ENCODE measurements around the gene RPP14.
"Not testable (repeated sequence)": the region's sequence is repeated elsewhere in the genome, so short reads cannot be mapped to it uniquely, and the experiment has no call there.

GRCh38 chr3:58290446-58290845 is 15.6 kb upstream of the RPP14 start:
- not testable (repeated sequence) for TF ChIP-seq CTCF (conservative IDR thresholded peaks at IDR 0.05; ENCODE audit: low read depth, low read length); EZH2phosphoT487 (IDR thresholded peaks at IDR 0.05; ENCODE audit: borderline replicate concordance, low read length)

Measured in PC-3 (cell line).